GM23338 (cell line): ENCODE data around the gene CLTRN. TPM values are rescaled to one million over a fixed set of nuclear protein-coding genes. Genes with fewer than 3 reads are reported as not detected.

Experiments used
- ATAC-seq: fragments of 200-7000 bp; cut with Tn5 transposase; 3 replicates; pipeline ENCODE4 v1.9.1; 2020
- DNase-seq: peaks from one replicate; pipeline ENCODE4 v3.0.0-alpha.2; 2015; ENCODE audit warnings: low spot score
- H2AFZ ChIP-seq: fragments of 200-600 bp; sonication (generic); 2 replicates; pipeline ENCODE4 v1.8.0; 2016; ENCODE audit warnings: antibody characterized with exemption, mild to moderate bottlenecking, moderate library complexity
- H3F3A ChIP-seq: fragments of 200-600 bp; sonication (generic); replicated peaks from 2 replicates; pipeline ENCODE4 v1.8.0; 2017; ENCODE audit warnings: antibody characterized with exemption, mixed run types, low read depth
- H3K27ac ChIP-seq: fragments of 200-600 bp; sonication (generic); 2 replicates; pipeline ENCODE4 v1.6.1; 2016; ENCODE audit warnings: low read depth
- H3K27me3 ChIP-seq: fragments of 200-600 bp; sonication (generic); 2 replicates; pipeline ENCODE4 v1.8.0; 2016; ENCODE audit warnings: mild to moderate bottlenecking, mixed run types, moderate library complexity; ENCODE audit not compliant: insufficient read depth
- H3K36me3 ChIP-seq: fragments of 200-600 bp; sonication (generic); 2 replicates; pipeline ENCODE4 v1.8.0; 2016; ENCODE audit warnings: mild to moderate bottlenecking; ENCODE audit not compliant: insufficient read depth
- H3K4me1 ChIP-seq: fragments of 200-600 bp; sonication (generic); 2 replicates; pipeline ENCODE4 v1.8.0; 2016; ENCODE audit warnings: mild to moderate bottlenecking, moderate library complexity; ENCODE audit not compliant: insufficient read depth
- H3K4me2 ChIP-seq: fragments of 200-600 bp; sonication (generic); 2 replicates; pipeline ENCODE4 v1.7.1; 2017; ENCODE audit warnings: mixed run types
- H3K4me3 ChIP-seq: fragments of 200-600 bp; sonication (generic); 2 replicates; pipeline ENCODE4 v1.6.1; 2016; ENCODE audit warnings: mixed run types
- H3K79me2 ChIP-seq: fragments of 200-600 bp; sonication (generic); replicated peaks from 2 replicates; pipeline ENCODE4 v1.8.0; 2017; ENCODE audit warnings: mild to moderate bottlenecking; ENCODE audit not compliant: insufficient read depth
- H3K9me2 ChIP-seq: fragments of 200-600 bp; sonication (generic); 2 replicates; pipeline ENCODE4 v1.8.0; 2017; ENCODE audit not compliant: insufficient read depth
- H4K20me1 ChIP-seq: fragments of 200-600 bp; sonication (generic); replicated peaks from 2 replicates; pipeline ENCODE4 v1.8.0; 2017; ENCODE audit warnings: mild to moderate bottlenecking; ENCODE audit not compliant: insufficient read depth
- H3K27ac Mint-ChIP-seq: 2 replicates; pipeline ENCODE4 v1.8.0; 2020; ENCODE audit warnings: inconsistent platforms, mild to moderate bottlenecking, moderate library complexity, mixed read lengths
- H3K27me3 Mint-ChIP-seq: 3 replicates; pipeline ENCODE4 v1.8.0; 2022; ENCODE audit warnings: low read depth, mild to moderate bottlenecking, moderate library complexity, mixed read lengths, inconsistent platforms; ENCODE audit not compliant: insufficient read depth, poor library complexity
- H3K36me3 Mint-ChIP-seq: 3 replicates; pipeline ENCODE4 v1.8.0; 2021; ENCODE audit warnings: low read depth, mild to moderate bottlenecking, inconsistent platforms, moderate library complexity, mixed read lengths
- H3K4me1 Mint-ChIP-seq: 3 replicates; pipeline ENCODE4 v1.8.0; 2020; ENCODE audit warnings: mild to moderate bottlenecking, inconsistent platforms, mixed read lengths
- H3K4me3 Mint-ChIP-seq: 3 replicates; pipeline ENCODE4 v1.8.0; 2021; ENCODE audit warnings: moderate library complexity, mild to moderate bottlenecking, inconsistent platforms, mixed read lengths
- H3K9me3 Mint-ChIP-seq: 3 replicates; pipeline ENCODE4 v1.8.0; 2020; ENCODE audit warnings: moderate library complexity, mild to moderate bottlenecking, inconsistent platforms, mixed read lengths
- CREB1 ChIP-seq: fragments of 250-450 bp; sonication (Bioruptor Pico); IDR thresholded peaks from 2 replicates; pipeline ENCODE4 v1.5.0; 2020; ENCODE audit warnings: low read depth, mild to moderate bottlenecking, moderate library complexity
- CTCF ChIP-seq, 2 experiments: fragments of 200-600 bp in 1 of 2; sonication (generic) in 1 of 2; conservative IDR thresholded peaks; 2 replicates each; pipeline versions ENCODE4 v1.5.1 to v1.6.1; 2016 to 2017; ENCODE audit warnings: antibody characterized with exemption in 2 of 2, low read depth in 2 of 2, mild to moderate bottlenecking in 2 of 2, moderate library complexity in 1 of 2
- ETS1 ChIP-seq: IDR thresholded peaks from 2 replicates; pipeline ENCODE4 v1.6.1; 2016; ENCODE audit warnings: antibody characterized with exemption
- EZH2 ChIP-seq: fragments of 200-600 bp; sonication (generic); IDR thresholded peaks from one replicate; pipeline ENCODE4 v1.8.0; 2017; ENCODE audit warnings: antibody characterized with exemption, mild to moderate bottlenecking, low read depth; ENCODE audit not compliant: unreplicated experiment
- EZH2phosphoT487 ChIP-seq: fragments of 200-600 bp; sonication (generic); IDR thresholded peaks from one replicate; pipeline ENCODE4 v1.8.1; 2018; ENCODE audit warnings: antibody characterized with exemption; ENCODE audit not compliant: unreplicated experiment
- JUNB ChIP-seq: IDR thresholded peaks from one replicate; pipeline ENCODE4 v1.6.1; 2016; ENCODE audit warnings: antibody characterized with exemption; ENCODE audit not compliant: unreplicated experiment
- NANOG ChIP-seq: IDR thresholded peaks from 2 replicates; pipeline ENCODE4 v1.6.1; 2016; ENCODE audit warnings: antibody characterized with exemption, borderline replicate concordance
- POLR2AphosphoS5 ChIP-seq: IDR thresholded peaks from 2 replicates; pipeline ENCODE4 v1.6.1; 2016; ENCODE audit warnings: antibody characterized with exemption, low read depth
- REST ChIP-seq: IDR thresholded peaks from one replicate; pipeline ENCODE4 v1.6.1; 2018; ENCODE audit warnings: antibody characterized with exemption; ENCODE audit not compliant: unreplicated experiment
- STAT1 ChIP-seq: IDR thresholded peaks from one replicate; pipeline ENCODE4 v1.6.1; 2016; ENCODE audit warnings: antibody characterized with exemption; ENCODE audit not compliant: unreplicated experiment
- ZNF114 ChIP-seq: fragments of 250-450 bp; sonication (Bioruptor Pico); IDR thresholded peaks from 2 replicates; pipeline ENCODE4 v1.5.0; 2020; ENCODE audit warnings: mild to moderate bottlenecking, moderate library complexity
- ZNF331 ChIP-seq: fragments of 250-450 bp; sonication (Bioruptor Pico); IDR thresholded peaks from 2 replicates; pipeline ENCODE4 v1.5.0; 2020; ENCODE audit warnings: low read depth, mild to moderate bottlenecking, moderate library complexity
- ZNF462 ChIP-seq: fragments of 250-450 bp; sonication (Bioruptor Pico); IDR thresholded peaks from 2 replicates; pipeline ENCODE4 v1.5.0; 2020; ENCODE audit warnings: mild to moderate bottlenecking, moderate library complexity
- polyA plus RNA-seq: library from polyadenylated mRNA; unstranded; fragments of >200 nt; fragmentation: Nextera tagmentation; extraction: Ambion mirVana; gene quantifications from 2 replicates; pipeline ENCODE4 v1.2.1, GENCODE V29; 2016
- total RNA-seq: library from RNA; depleted of rRNA; stranded (reverse); fragments of >200 nt; shearing (Covaris generic); gene quantifications from 2 replicates; pipeline ENCODE4 v1.2.3, GENCODE V29; 2014

The CLTRN gene
- total and polyA plus RNA-seq, 2 experiments from 2014 or later, result 1.7 to 2.7 TPM

GRCh38 chrX:15616531-15616930, 48.1 kb downstream of the CLTRN start:
- no peaks in the 10 kb centered on the region for H3K79me2 ChIP-seq
- no peaks in the 10 kb centered on the region for H3K36me3 Mint-ChIP-seq
- ATAC-seq (no peak), DNase-seq (no peak)
- H3K4me3 ChIP-seq, result no peak overlapping the region
- no peak overlapping the region for H3K27ac Mint-ChIP-seq
- no peaks in the 10 kb centered on the region for H3K36me3 ChIP-seq
- no peaks in the 10 kb centered on the region for H3K9me3 Mint-ChIP-seq
- no peaks in the 10 kb centered on the region for H3K9me2 ChIP-seq
- H3K4me1 Mint-ChIP-seq, result no peaks in the 10 kb centered on the region
- no peaks in the 10 kb centered on the region for H3K27me3 Mint-ChIP-seq
- no peak overlapping the region for H3K4me2 ChIP-seq
- no peaks in the 10 kb centered on the region for H4K20me1 ChIP-seq
- H3K4me3 Mint-ChIP-seq, result no peak overlapping the region
- H3K4me1 ChIP-seq, result no peaks in the 10 kb centered on the region
- no peaks in the 10 kb centered on the region for H3F3A ChIP-seq
- no peaks in the 10 kb centered on the region for H3K27me3 ChIP-seq
- TF ChIP-seq JUNB, result no peak
- TF ChIP-seq EZH2, result no peak
- TF ChIP-seq EZH2phosphoT487, result no peak
- no peak for TF ChIP-seq ZNF114 (CRISPR knock-in tag)
- no peak for TF ChIP-seq ZNF331 (CRISPR knock-in tag)
- TF ChIP-seq ZNF462 (CRISPR knock-in tag), result no peak
- no peak for TF ChIP-seq CREB1 (CRISPR knock-in tag)
- TF ChIP-seq STAT1, result no peak
- TF ChIP-seq ETS1, result no peak
- no peak for TF ChIP-seq NANOG
- no peak for TF ChIP-seq REST
- no peak for TF ChIP-seq CTCF (conservative IDR thresholded peaks at IDR 0.05; ENCODE audit: low read depth in 2 of 2)
- no peak for TF ChIP-seq POLR2AphosphoS5
- H3K27ac ChIP-seq, result no peak overlapping the region
- H2AFZ ChIP-seq, result no peak overlapping the region
